Duodenal mucosa (tissue), 2 donors: ENCODE results near the gene SPRR2E.
"Not testable (repeated sequence)": the region's sequence is repeated elsewhere in the genome, so short reads cannot be mapped to it uniquely, and the experiment has no call there.

Experiments
- H3K27ac ChIP-seq: one replicate; pipeline ENCODE4 v1.7.0; 2013; ENCODE audit warnings: low read depth, low read length
- H3K27me3 ChIP-seq, 2 donors: one replicate each; pipeline ENCODE4 v1.7.0; 2013; ENCODE audit warnings: low read length in 2 of 2, control low read depth in 1 of 2; ENCODE audit not compliant: insufficient read depth in 2 of 2, control insufficient read depth in 1 of 2
- H3K36me3 ChIP-seq, 2 donors: one replicate each; pipeline ENCODE4 v1.7.0; 2013; ENCODE audit warnings: low read length in 2 of 2, control low read depth in 1 of 2; ENCODE audit not compliant: insufficient read depth in 2 of 2, control insufficient read depth in 1 of 2
- H3K4me1 ChIP-seq, 2 donors: one replicate each; pipeline ENCODE4 v1.7.0; 2013; ENCODE audit warnings: low read length in 2 of 2, control low read depth in 1 of 2; ENCODE audit not compliant: insufficient read depth in 2 of 2, control insufficient read depth in 1 of 2
- H3K4me3 ChIP-seq, 2 donors: one replicate each; pipeline ENCODE4 v1.7.0; 2013; ENCODE audit warnings: low read length in 2 of 2, low read depth in 1 of 2
- H3K9ac ChIP-seq, 2 donors: one replicate each; pipeline ENCODE4 v1.7.0; 2013; ENCODE audit warnings: low read length in 2 of 2, low read depth in 1 of 2
- H3K9me3 ChIP-seq, 2 donors: one replicate each; pipeline ENCODE4 v1.7.0; 2013; ENCODE audit warnings: low read length in 2 of 2, control low read depth in 1 of 2; ENCODE audit not compliant: control insufficient read depth in 1 of 2

The SPRR2E gene

GRCh38 chr1:153094426-153094825 lies at the start of gene SPRR2E:
TSS of gene SPRR2E (minus strand) at chr1:153094526. CDS start at chr1:153093751, 775 bp downstream.
- Histone ChIP-seq H3K9ac (no peak within 1 kb of the TSS), H3K27me3 (no peaks in the 10 kb centered on the region), H3K4me1 (no peaks in the 10 kb centered on the region), H3K9me3 (no peaks in the 10 kb centered on the region), H3K4me3 (no peak within 1 kb of the TSS), H3K27ac (no peak within 1 kb of the TSS), H3K36me3 (no peaks in the 10 kb centered on the region)

DNA sequence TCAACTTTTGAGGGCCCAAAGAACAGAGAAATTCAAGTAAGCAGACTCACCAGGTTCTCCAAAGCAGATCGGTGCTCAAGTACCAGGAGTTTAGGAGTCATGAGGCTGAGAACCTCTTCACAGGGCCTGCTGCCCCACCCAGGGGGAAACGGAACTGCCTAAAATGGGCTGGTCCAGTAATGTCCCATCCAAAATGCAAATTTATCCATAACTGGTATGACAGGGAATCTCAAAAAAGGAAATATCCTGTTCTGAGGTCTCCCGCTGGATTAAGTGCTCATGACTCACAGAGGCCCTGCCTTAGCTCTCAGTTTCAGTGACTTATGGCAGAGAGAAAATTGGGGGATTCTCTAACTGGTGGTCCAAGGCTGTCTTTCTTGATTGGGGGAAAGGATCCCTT lies 47.1 kb upstream of the SPRR2E start:
- no peaks in the 10 kb centered on the region for H3K9me3 ChIP-seq
- no peaks in the 10 kb centered on the region for H3K27me3 ChIP-seq
- H3K4me1 ChIP-seq: no peaks in the 10 kb centered on the region
- no peak overlapping the region for H3K9ac ChIP-seq
- H3K4me3 ChIP-seq: no peak overlapping the region
- no peaks in the 10 kb centered on the region for H3K36me3 ChIP-seq
- H3K27ac ChIP-seq: no peak overlapping the region

- no peak overlapping the region for H3K4me3 ChIP-seq
- no peak overlapping the region for H3K27ac ChIP-seq
- no peaks in the 10 kb centered on the region for H3K27me3 ChIP-seq
Observed at GRCh38 chr1:153140484-153140883, 46.2 kb upstream of the SPRR2E start.

GRCh38 chr1:153133743-153134142 lies 39.4 kb upstream of the SPRR2E start:
- H3K9me3 ChIP-seq: no peaks in the 10 kb centered on the region
- H3K27me3 ChIP-seq: peaks cover 0 to 3% of the 10 kb centered on the region in 2 donors
- H3K27ac ChIP-seq: no peak overlapping the region
- no peak overlapping the region for H3K4me3 ChIP-seq
- H3K4me1 ChIP-seq: no peaks in the 10 kb centered on the region
- H3K36me3 ChIP-seq: no peaks in the 10 kb centered on the region
- H3K9ac ChIP-seq: no peak overlapping the region

More at GRCh38 chr1:153140484-153140883, 46.2 kb upstream of the SPRR2E start:
- Histone ChIP-seq H3K9me3 (no peaks in the 10 kb centered on the region), H3K36me3 (no peaks in the 10 kb centered on the region), H3K4me1 (no peaks in the 10 kb centered on the region), H3K9ac (no peak overlapping the region)

- peaks cover 0 to 3% of the 10 kb centered on the region in 2 donors for H3K27me3 ChIP-seq
- H3K36me3 ChIP-seq: no peaks in the 10 kb centered on the region
- no peaks in the 10 kb centered on the region for H3K9me3 ChIP-seq
- H3K4me1 ChIP-seq: no peaks in the 10 kb centered on the region
- no peak overlapping the region for H3K4me3 ChIP-seq
- no peak overlapping the region for H3K27ac ChIP-seq
- no peak overlapping the region for H3K9ac ChIP-seq
Observed at GRCh38 chr1:153133267-153133666, 38.9 kb upstream of the SPRR2E start.

DNA sequence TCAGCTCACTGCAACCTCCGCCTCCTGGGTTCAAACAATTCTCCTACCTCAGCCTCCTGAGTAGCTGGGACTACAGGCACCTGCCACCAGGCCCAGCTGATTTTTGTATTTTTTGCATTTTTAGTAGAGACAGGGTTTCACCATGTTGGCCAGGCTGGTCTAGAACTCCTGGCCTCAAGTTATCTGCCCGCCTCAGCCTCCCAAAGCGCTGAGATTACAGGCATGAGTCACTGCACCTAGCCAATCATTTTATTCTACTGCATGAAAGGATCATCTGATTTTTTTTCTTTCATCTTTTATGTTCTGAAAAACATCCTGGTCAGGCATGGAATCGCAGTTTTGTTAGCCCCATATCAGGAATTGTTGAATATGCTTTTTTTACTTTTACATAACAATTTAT lies 34.4 kb upstream of the SPRR2E start:
- H3K36me3 ChIP-seq, H3K27me3 ChIP-seq, H3K4me1 ChIP-seq, H3K27ac ChIP-seq, H3K4me3 ChIP-seq, H3K9me3 ChIP-seq, H3K9ac ChIP-seq: not testable (repeated sequence)

DNA sequence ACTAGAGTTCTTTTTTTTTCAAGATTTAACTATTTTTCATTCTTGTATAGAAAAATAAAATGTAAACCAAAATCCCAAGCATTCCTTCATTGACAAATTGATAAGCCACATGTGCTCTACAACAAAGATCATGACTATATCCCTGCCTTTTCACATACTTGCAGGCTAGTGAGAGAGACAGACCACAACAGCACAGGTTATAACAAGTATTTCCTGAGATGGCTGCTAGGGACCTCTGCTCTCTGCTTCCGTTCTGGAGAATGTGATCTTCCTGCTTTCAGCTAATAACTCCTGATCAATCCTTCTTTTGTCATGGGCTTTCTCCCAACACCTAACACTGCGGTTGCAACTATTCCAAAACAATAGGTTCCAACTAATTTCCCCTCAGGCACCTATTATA lies 33.0 kb upstream of the SPRR2E start:
- Histone ChIP-seq H3K4me1 (no peaks in the 10 kb centered on the region), H3K9ac (no peak overlapping the region), H3K36me3 (no peaks in the 10 kb centered on the region), H3K27ac (no peak overlapping the region), H3K27me3 (peaks cover 0 to 3% of the 10 kb centered on the region in 2 donors), H3K9me3 (no peaks in the 10 kb centered on the region), H3K4me3 (no peak overlapping the region)

DNA sequence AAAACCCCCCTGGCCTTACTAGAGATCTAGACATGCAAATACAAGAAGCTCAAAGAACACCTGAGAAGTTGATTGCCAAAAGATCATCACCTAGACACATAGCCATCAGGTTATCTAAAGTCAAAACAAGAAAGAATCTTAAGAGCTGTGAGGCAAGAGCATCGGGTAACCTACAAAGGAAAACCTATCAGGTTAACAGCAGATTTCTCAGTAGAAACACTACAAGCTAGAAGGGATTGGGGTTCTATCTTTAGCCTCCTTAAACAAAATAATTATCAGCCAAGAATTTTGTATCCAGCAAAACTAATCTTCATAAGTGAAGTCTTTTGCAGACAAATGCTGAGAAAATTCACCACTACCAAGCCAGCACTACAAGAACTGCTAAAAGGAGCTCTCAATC lies 31.2 kb upstream of the SPRR2E start:
- Histone ChIP-seq H3K36me3 (no peaks in the 10 kb centered on the region), H3K27me3 (peaks cover 0 to 3% of the 10 kb centered on the region in 2 donors), H3K4me1 (no peaks in the 10 kb centered on the region), H3K9ac (no peak overlapping the region), H3K4me3 (no peak overlapping the region), H3K9me3 (no peaks in the 10 kb centered on the region), H3K27ac (no peak overlapping the region)

- H3K27me3 ChIP-seq, H3K4me3 ChIP-seq, H3K9me3 ChIP-seq, H3K9ac ChIP-seq, H3K27ac ChIP-seq, H3K4me1 ChIP-seq, H3K36me3 ChIP-seq: not testable (repeated sequence)
Observed at GRCh38 chr1:153123793-153124192, 29.5 kb upstream of the SPRR2E start.

GRCh38 chr1:153122831-153123421 lies 28.6 kb upstream of the SPRR2E start:
- Histone ChIP-seq H3K9ac (no peak overlapping the region), H3K4me3 (no peak overlapping the region), H3K36me3 (no peaks in the 10 kb centered on the region), H3K27ac (no peak overlapping the region), H3K27me3 (no peaks in the 10 kb centered on the region), H3K9me3 (no peaks in the 10 kb centered on the region), H3K4me1 (no peaks in the 10 kb centered on the region)

GRCh38 chr1:153120945-153121344 lies 26.6 kb upstream of the SPRR2E start:
- H3K4me3 ChIP-seq: no peak overlapping the region
- H3K4me1 ChIP-seq: no peaks in the 10 kb centered on the region
- no peaks in the 10 kb centered on the region for H3K9me3 ChIP-seq
- no peak overlapping the region for H3K27ac ChIP-seq
- H3K36me3 ChIP-seq: no peaks in the 10 kb centered on the region
- no peaks in the 10 kb centered on the region for H3K27me3 ChIP-seq
- H3K9ac ChIP-seq: no peak overlapping the region
